ENCODE data around the gene ERRFI1.

Gene ERRFI1

GRCh38 chr1:8026976-8027747 is 1.1 kb upstream of the ERRFI1 start:
- no peak for TF ChIP-seq GATA3 (IDR thresholded peaks at IDR 0.05; ENCODE audit: low read depth, low read length)
- TF ChIP-seq GATA2 (IDR thresholded peaks at IDR 0.05; ENCODE audit: low read depth, low read length): no peak

GRCh38 chr1:8025671-8026144 is 401 bp downstream of the ERRFI1 start:
- TF ChIP-seq GATA3 (IDR thresholded peaks at IDR 0.05; ENCODE audit: low read depth, low read length): no peak
- no peak for TF ChIP-seq GATA2 (IDR thresholded peaks at IDR 0.05; ENCODE audit: low read depth, low read length)

- TF ChIP-seq GATA2 (IDR thresholded peaks at IDR 0.05; ENCODE audit: low read depth, low read length) (no peak), GATA3 (IDR thresholded peaks at IDR 0.05; ENCODE audit: low read depth, low read length) (no peak)
Observed at GRCh38 chr1:8025061-8025670, 943 bp downstream of the ERRFI1 start.

GRCh38 chr1:8024329-8024728 is 1.8 kb downstream of the ERRFI1 start:
- TF ChIP-seq GATA2 (IDR thresholded peaks at IDR 0.05; ENCODE audit: low read depth, low read length) (no peak), GATA3 (IDR thresholded peaks at IDR 0.05; ENCODE audit: low read depth, low read length) (no peak)

- TF ChIP-seq GATA3 (IDR thresholded peaks at IDR 0.05; ENCODE audit: low read depth, low read length) (no peak), GATA2 (IDR thresholded peaks at IDR 0.05; ENCODE audit: low read depth, low read length) (no peak)
Observed at GRCh38 chr1:8023995-8024313, 2.2 kb downstream of the ERRFI1 start.

DNA sequence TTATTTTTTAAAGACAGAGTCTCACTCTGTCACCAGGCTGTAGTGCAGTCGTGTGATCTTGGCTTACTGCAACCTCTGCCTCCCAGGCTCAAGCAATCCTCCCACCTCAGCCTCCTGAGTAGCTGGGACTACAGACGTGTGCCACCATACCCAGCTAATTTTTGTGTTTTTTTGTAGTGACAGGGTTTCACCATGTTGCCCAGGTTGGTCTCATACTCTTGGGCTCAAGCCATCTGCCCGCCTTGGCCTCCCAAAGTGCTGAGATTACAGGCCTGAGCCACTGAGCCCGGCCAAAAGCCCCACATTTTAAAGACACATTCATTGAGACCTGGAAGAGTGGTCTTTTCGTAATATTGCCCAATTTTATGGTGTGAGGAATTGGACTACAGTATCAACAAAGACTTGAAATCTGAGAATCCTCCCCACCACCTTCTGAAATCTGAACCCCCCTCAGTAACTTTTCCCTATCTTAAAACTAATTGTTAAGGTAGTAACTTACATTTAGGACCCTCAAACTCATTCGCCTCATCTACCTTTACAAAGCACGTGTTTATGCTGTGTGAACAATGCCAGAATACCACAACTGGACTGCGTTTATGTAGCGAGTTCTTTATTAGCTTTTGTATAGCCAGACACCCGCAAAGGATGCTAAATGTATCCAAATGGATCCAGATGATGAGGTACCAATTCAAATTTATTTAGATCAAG is 2.7 kb downstream of the ERRFI1 start:
- TF ChIP-seq GATA2 (IDR thresholded peaks at IDR 0.05; ENCODE audit: low read depth, low read length): no peak
- no peak for TF ChIP-seq GATA3 (IDR thresholded peaks at IDR 0.05; ENCODE audit: low read depth, low read length)

DNA sequence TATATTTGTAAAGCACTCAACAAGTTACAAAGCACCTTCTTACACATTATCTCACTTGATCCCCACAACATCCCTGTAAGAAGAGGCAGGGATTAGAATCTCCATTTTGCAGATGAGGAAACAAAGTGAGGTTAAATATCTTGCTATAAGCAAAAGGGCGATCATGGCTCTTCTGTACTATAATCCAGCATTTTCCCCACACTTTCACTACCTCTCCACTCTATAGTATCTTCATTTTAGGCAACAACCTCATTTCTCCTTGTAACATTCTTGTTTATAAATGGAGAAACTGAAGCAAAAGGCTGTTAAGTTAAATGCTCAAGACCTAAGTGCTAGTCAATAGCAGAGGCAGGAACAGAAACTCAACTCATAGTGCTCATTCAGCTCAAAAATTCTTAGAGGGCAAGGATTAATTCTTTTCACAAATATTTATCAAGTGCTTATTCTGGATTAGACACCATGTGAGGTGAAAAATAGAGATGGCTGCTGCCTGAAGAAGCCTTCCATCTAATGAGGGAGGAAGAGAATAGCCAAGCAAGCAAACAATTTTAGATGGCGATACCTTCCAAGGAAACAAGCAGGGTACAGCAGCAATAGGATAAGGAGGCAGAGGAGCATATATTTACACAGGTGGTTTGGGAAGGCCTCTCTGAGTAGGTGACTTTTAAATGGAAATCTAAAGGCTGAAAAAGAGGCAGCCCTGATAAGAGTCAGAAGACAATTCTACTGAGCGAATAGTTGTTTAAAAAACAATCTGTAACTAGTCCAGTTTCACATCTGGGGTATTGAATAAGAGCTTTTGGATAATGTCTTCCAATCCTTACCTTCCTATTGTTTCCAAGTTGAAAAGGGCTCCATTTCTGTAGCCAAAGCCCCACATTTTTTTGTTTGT is 3.5 kb downstream of the ERRFI1 start:
- TF ChIP-seq GATA2 (IDR thresholded peaks at IDR 0.05; ENCODE audit: low read depth, low read length): no peak
- TF ChIP-seq GATA3 (IDR thresholded peaks at IDR 0.05; ENCODE audit: low read depth, low read length): no peak

GRCh38 chr1:8021676-8022266 is 4.3 kb downstream of the ERRFI1 start:
- TF ChIP-seq GATA2 (IDR thresholded peaks at IDR 0.05; ENCODE audit: low read depth, low read length) (no peak), GATA3 (IDR thresholded peaks at IDR 0.05; ENCODE audit: low read depth, low read length) (no peak)

DNA sequence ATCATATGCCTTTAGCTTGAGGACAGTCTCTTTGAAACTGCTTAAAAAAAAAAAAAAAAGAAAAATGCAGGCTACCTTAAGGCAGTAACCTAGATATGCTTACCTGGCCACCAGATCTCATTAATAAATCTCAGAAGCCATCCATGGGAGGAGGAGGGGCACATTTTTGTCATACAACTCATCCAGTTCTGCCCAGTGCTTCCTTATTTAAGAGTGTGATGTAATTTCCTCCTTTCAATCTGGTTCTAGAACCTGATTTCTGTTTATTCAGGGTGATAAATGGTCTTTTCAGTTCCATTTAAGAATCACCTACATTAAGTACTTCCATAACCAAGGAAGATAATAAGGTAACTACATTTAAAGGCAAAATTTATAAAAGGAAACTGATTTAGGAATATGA is 6.1 kb downstream of the ERRFI1 start:
- TF ChIP-seq GATA2 (IDR thresholded peaks at IDR 0.05; ENCODE audit: low read depth, low read length) (no peak), GATA3 (IDR thresholded peaks at IDR 0.05; ENCODE audit: low read depth, low read length) (no peak)

DNA sequence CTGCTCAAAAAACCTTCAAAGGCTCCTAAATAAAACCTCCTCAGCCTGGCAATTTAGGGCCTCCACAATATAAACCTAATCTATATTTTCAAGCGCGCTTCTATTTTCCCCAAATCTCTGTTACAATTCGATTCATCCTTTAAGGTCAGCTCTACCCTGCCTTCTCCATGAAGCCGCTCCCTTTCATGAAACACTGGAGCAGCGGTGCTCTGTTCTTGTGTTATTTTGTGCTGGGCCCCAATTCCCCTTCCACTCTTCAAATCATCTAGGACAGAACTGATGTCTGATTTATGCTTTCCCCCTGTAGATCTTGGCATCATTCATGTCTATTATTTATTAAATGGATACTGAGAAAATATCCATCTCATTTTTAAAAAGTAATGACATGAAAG is 6.9 kb downstream of the ERRFI1 start:
- TF ChIP-seq GATA2 (IDR thresholded peaks at IDR 0.05; ENCODE audit: low read depth, low read length) (no peak), GATA3 (IDR thresholded peaks at IDR 0.05; ENCODE audit: low read depth, low read length) (no peak)

GRCh38 chr1:8018492-8019228 is 7.4 kb downstream of the ERRFI1 start:
- TF ChIP-seq GATA3 (IDR thresholded peaks at IDR 0.05; ENCODE audit: low read depth, low read length) (no peak), GATA2 (IDR thresholded peaks at IDR 0.05; ENCODE audit: low read depth, low read length) (no peak)

DNA sequence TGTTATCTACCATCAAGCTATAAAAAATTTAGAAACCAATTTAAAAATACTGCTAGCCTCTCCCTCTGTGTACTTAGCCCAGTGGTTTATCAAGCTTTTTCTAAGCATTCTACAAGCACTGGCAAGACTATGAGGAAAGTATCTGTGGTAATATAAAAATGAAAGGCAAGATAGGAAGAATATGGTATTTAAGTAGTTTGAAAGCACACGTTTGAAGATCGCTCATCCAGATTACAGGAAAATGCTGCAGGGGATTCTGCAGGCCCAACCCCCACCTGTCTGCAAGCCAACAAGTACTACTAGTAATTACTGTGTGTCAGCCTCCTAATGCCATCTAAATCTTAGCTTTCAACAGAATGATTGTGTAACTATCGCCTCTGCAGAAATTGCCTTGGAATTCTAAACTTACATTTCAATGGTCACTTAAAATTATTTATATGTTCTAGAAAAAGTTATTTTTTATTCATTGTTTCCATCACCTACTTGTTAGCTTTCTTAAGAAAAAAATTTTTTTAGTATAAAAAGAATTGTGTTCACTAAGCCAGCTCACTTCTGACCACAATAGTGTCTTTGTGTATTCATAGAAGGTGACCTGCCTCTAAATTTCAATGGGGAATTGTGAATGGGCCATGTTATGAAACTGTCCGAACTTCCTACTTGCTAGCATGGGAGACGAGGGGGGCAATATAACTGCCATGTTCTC is 8.5 kb downstream of the ERRFI1 start:
- TF ChIP-seq GATA3 (IDR thresholded peaks at IDR 0.05; ENCODE audit: low read depth, low read length): peak; percentile 68
- TF ChIP-seq GATA2 (IDR thresholded peaks at IDR 0.05; ENCODE audit: low read depth, low read length): peak; percentile 50; the same call in 1 of the 2 replicates

Data from SH-SY5Y (cell line).